ENCODE data around the gene CARD11.

The CARD11 gene

DNA sequence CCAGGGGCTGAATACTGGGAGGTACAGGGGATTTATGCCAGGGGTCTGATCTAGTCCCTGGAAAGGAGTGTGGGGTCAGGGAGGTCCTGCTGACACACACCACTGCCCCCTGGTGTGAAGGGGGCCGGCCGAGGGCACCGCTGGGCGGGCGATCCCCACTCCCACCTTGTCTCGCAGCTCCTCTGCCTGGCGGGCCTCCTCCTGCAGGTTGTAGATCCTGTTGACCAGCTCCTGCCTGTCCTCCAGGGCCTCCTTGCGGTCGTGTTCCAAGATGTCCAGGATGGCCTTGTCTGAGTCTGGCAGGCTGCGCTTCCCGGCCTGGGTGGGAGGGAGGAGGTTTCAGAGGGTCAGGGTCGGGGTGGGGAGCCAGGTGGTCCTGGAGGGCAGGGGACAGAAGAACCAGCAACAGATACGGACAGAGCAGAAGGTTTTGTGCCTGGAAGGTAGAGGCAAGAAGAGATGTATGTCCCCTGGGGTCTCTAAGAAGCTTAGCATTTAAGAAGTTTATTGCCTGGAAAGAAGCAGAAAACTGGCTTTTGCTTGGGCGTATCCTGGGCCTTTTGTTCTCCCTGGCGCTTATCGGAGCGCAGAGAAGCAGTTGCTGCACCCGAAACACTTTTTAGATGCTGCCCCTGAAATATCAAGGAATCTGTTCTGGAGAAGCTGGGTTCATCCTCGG lies 105.0 kb downstream of the CARD11 start:
- no peak for DNase-seq

DNA sequence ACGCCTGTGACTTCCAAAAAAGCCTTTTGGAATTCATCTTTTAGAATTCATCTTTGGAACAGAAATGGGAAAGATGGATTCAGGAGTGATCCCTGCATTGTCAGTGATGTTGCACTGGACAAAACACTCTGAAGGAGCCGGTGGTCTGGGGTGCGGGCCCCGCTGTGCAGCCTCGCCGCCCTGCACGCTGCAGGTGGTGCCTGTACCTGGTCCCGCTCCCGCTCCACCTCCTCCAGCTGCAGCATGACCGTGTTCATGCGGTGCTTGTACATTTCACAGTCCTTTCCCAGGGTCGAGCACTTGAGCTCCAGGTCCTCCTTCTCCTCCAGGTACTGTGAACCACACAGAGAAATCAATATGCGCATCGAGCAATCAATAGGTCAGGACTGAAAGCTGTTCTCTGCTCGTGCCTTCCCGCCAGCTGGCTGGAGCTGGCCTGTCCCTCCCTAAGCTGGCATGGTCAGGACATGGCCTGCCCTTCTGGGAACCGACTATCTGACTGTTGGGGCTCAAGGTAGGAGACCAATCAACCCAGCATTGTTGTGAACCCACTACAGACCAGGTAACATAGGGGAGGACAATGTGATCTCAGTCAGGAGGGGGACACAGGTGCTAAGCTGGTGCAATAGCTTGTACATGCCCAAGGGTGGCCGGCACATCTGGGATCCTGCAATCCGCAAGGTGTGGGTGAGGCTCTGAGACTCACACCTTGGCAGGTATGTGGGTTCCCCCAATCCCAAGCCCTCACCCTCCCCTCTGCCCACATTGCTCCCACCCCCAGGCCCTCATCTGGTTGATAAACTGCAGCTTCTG lies 105.8 kb downstream of the CARD11 start:
- DNase-seq: no peak

DNA sequence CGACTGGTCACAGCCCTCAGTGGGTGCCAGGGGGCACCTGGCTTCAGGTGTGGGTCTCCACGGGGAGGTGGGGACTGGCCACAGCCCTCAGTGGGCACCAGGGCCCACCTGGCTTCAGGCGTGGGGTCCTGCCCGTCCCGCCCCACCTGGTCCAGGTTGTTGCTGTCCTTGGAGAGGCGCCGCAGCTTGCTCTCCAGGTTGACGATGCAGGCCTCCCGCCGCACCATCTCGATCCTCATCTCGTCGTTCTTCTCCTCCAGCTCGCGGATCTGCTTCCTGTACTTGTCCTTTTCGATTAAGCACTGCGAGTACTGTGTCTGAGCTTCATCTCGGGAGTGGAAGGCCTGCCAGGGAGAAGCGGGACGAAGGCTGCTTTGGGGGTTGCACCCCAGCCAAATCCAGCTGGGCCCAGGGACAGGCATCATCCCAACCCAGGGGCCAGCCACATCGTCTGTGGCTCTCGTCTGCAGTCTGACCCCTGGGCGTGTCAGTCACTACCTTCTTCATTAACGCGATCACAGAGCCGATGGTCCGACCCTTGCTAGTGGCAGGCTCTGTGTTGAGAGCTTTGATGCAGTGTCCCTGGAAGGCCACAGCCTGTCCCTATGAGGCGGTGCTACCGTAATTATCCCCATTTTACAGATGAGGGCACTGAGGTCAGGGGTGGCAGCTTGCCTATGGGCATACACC lies 106.6 kb downstream of the CARD11 start:
- no peak for DNase-seq

DNA sequence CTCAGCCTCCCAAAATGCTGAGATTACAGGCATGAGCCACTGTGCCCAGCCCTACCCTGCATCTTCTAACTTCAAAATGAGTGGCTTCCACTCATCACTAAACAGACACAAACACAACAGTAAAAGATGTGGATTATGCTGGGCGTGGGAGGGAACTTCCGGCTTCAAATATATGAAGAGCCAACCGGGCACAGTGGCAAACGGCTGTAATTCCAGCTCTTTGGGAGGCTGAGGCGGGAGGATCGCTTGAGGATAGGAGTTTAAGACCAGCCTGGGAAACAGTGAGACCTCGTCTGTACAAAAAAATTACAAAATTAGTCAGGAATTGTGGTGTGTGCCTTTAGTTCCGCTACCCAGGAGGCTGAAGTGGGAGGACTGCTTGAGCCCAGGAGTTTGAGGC lies 107.4 kb downstream of the CARD11 start:
- no peak for DNase-seq

DNA sequence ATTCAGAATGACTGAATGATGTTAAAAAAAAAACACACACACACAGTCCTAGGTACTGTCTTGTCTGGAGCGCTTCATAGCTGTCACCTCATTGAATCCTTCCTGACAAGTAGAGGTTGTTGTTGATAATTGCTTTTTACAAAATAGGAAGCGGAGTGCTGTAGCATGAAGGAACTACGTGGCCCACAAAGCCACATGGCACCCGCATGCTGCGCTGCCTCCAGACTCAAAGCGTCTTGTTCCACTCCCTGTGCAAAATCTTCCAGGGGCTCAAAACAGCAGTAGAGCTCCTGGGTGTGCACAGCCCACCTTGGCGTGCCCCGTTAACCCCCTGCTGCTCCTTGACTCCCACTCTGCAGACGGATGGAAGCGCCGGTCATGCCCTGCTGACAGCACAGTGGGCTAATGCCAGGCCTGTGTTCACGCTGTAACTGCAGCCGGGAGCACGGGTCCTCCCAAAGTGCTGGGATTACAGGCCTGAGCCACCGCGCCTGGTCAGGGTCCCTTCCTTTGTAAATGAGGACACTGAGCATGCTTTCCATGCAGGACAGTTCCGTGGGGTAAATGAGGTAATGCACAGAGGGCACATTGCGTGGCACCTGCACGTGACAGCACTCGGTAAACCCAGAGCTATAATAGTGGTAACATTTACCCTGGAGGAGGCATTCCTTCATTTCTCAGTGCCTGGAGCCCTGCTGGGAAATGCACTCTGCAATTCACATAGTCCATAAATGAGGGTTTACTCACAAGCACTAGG lies 108.5 kb downstream of the CARD11 start:
- DNase-seq: no peak

DNA sequence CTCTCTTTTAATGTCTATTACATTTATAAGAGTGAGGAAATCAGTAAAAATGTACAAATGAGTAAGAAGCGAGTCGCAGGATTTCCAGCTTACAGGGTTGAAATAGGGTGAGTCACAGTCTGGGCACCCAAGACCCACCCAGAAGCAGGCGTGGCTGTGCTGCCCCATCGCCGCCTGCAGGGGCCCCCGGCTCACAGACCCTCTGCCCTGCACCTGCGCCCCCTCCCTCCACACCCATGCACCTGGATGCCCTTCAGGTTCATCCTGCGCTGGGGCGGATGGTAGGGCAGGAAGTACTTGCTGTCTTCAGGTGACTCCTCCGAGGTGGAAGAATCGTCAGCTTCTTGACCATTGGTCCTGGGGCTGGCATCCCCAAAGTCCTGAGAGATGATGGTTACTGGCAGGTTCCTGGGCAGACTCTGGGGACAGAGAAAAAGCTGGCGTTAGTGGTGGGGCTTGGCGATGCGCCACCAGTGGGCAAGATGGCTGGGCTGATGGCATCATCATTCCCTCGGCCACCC lies 109.4 kb downstream of the CARD11 start:
- peak; percentile 60 for DNase-seq

DNA sequence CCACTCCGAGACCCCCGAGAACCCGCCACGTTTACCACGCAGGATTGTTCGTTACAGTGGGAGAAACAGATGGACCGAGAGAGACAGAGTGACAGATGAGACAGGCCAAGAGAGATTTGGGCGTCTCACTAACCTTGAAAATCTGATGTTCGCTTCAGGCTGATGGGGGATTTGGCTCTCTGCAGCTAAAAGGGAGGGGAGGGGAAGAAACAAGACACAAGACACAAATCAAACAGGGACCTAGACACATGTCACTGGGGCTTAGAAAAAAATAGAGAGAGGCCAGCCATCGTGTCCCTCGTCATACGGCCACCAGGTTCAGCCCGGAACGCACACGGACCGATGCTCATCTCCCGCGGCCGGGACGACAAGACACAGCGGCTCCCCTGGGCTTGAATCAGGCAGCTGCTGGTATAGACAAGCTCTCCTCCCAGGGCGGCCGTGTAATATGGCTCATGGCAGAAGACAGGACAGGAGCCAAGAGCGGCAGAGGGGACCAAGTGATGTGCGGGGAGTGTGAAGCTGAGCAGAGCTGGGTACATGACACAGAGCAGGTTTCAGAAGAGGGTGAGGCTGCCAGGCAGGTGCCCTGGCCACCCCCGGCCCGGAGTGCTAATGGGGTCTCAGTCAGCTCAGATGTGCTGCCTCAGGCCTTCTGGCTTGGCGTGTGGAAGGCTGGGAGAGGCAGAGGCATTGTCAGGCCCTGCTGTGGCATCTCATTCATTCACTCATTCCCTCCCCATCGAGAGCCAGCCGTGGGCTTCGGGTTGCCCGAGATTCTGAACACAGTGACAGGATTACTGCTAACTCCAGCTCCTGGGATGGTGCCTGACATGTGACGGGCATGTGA lies 111.0 kb downstream of the CARD11 start:
- no peak for DNase-seq

DNA sequence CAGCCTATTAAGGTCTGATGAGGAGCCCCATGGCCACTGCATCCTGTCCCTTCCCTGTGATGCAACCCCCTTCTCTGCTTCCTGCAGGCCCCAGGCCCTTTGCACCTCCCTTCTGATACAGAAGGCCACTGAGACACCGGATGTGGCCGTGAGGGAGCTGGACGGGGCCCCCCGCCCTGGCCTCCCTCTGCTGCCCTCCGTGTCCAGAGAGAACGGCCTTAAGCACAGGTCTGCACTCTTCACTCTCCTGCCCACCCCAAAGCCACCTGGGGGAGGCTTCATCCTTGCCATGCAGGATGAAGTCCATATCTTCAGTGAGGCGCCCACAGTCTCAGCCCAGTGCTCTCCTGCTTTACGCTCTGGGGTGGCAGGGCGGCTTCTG lies 112.6 kb downstream of the CARD11 start:
- no peak for DNase-seq

DNA sequence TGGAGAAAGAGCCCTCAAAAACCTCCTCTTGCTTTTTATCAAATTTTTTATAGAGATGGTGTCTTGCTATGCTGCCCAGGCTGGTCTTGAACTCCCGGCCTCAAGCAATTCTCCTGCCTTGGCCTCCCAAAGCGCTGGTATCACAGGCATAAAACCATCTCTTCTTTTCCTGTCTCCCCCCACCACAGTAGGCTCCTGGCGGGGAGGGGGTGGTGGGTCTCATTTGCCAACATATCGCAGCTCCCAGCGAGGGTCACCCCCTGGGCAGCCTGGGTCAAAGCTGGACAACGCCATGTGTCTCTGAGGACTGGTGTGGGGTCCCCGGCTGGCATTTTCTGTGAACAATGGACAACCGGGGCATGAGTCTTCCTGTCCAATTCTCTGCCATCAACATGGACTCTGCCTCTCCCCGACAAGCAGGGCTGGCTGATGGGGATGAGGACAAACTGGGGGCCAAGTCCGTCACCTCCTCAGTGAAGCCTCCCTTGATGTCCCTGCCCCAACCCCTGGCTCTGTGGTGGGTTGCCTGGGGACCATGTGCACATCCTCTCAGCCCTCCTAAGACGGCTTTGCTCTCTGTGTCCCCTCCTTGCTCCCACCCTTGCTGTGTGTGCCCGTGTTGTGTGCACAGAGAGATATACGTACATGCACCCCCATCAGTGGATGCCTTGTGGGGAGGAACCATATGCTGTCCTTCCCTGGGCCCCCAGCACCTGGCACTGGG lies 113.2 kb downstream of the CARD11 start:
- no peak for DNase-seq

DNA sequence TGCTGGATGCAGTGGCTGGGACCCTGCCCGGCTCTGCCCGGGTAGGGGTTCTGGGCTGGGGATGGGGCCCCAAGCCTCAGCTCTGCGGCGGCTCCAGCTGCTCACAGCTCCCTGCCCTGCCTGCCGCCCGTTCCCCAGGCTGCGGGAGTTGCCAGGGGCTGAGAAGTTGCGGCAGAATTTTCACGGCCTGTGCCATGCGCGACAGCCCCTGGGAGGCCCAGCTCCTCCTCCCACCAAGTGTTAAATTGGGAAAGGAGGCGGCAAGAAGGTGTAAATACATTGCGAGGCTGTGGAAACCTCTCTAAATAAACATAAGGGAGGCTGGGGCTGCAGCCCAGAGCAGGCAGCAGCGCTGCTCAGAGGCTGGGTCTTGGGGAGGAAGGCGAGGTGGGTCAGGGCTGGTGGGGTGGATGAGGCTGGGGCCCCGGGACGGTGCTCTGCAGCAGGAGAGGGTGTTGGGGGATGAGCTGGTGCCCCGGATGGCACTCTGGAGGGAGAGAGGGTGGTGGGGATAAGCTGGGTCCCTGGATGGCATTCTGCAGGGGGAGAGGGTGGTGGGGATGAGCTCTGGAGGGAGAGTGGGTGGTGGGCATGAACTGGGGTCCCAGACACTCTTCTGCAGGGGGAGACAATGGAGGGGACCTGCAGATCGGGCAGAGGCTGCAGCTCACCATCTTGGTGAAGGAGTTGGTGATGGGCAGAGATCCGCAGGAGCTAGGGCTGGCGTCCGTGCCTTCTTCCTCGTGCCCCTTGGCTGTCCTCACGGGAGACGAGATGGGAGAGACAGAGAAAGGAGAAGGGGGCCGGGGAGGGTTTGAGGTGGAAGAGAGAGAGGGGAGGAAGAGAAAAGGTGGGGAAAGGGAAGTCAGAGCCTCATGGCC lies 114.1 kb downstream of the CARD11 start:
- DNase-seq: no peak

DNA sequence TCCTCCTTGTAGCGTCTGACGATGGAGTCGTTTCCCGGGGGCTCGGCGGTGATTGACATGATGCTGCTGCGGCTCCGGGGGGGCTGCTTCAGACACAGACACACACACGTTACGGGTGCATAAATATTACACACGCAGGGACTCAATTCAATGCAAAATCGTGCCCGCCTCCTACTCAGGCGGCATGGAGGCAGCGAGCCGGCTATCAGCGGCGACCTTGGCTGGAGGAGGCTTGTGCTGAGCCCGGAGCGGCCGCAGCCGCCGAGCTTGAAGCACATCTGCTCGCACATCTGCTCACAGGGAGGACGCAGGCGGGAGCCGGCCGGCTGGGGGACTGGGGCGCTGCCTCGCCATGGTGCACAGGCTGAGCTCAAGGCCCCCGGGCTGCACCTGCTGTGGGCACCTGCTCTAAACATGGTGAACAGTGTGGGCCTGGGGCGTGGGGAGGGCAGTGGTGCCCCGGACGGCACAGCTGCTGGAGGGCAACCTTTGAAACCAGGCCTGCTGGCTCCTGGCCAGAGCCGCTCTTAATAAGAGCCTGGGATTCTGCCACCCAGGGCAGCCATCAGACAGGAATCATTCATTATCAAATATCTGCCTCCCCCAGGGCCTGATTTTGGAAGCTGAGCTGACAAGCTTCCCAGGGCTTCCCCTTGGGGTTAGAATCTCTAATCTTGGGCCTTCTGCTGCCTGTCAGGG lies 114.9 kb downstream of the CARD11 start:
- no peak for DNase-seq

DNA sequence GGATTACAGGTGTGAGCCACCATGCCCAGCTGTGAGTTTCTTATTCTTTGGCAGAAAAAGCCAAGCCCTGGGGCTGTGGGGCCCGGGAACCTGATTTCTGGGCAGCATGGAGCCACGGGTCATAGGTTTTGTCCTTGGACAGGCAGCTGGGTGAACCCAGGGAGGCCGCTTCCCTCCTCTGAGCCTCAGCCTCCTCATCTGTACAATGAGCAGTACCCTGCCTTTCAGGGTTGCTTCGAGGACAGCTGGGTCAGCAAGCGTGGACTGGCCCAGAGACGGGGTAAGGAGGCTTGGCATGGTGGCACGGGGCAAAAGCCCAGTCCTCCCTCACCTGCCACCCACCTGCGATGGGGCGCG lies 115.4 kb downstream of the CARD11 start:
- DNase-seq: no peak

DNA sequence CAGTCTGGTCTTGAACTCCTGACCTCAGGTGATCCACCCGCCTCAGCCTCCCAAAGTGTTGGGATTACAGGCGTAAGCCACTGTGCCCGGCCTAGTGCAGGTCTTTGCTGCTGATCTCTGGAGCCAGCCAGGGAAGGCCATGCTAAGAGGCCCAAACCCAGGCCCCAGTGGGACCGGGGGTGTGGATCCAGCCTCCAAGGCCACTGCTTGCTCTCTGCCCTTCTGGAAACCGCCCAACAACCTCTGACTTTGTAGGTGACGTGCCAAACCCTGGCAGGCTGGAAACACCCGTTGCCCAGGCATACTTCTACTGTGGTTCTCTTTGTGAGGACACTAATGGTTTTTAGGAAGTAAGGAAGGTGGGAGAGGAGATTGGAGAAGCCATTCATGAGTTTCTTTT lies 116.1 kb downstream of the CARD11 start:
- DNase-seq: no peak

DNA sequence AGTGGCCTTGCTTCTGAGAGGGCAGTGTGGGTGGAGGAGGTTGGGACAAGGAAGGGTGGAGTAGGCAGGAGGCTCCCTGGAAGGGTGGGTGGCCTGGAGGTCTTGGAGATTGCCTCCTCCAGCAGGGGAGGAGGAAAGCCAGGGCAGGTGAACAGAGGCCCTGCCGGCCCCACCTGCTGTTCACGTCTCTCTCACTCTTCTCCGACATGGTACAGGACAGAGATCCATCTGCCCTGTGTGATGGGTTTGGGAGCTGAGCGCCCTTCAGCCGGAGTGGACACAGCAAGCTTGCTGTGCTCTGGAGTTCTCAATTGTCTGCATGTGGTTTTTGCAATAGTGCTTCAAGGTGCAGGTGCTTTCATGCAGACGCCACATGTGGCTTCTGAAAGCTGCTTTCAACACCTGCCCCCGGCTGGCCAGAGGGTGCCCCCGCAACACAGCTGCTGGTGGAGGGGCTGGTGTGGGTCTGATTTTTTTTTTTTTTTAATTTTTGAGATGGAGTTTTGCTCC lies 116.7 kb downstream of the CARD11 start:
- no peak for DNase-seq

DNA sequence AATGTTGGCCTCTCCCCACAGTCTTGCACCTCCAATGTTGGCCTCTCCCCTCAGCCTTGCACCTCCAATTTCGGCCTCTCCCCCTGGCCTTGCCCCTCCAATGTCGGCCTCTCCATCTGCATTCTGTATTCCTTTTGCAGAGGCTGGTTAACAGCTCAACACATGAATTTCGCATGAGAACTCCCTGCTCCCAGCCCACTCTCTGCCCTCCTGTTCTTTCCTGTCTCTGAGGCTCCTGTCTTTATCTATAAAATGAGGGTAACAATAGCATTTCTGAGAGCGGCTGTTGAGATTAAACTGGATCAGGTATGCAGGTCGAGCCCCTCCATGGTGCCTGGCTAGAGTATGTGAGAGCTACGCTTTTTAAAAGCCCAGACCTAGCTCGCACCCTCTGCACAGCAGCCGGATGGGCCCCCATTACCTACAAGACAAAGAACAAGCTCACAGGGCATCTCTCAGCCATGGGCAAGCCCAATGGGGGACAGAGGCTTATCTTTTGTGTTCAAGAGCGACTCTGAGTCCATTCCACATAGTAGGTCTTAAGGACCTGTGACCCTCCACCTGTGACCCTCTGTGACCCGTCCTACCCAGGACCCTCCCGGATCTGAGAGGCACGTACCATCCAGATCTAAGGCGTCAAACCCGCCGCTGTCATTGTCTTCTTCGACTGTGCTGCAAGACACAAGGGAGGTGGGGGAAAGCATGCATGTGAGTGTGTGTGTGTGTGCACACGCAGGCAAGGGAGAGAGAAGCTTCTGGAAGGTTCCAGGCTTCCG lies 117.4 kb downstream of the CARD11 start:
- no peak for DNase-seq

DNA sequence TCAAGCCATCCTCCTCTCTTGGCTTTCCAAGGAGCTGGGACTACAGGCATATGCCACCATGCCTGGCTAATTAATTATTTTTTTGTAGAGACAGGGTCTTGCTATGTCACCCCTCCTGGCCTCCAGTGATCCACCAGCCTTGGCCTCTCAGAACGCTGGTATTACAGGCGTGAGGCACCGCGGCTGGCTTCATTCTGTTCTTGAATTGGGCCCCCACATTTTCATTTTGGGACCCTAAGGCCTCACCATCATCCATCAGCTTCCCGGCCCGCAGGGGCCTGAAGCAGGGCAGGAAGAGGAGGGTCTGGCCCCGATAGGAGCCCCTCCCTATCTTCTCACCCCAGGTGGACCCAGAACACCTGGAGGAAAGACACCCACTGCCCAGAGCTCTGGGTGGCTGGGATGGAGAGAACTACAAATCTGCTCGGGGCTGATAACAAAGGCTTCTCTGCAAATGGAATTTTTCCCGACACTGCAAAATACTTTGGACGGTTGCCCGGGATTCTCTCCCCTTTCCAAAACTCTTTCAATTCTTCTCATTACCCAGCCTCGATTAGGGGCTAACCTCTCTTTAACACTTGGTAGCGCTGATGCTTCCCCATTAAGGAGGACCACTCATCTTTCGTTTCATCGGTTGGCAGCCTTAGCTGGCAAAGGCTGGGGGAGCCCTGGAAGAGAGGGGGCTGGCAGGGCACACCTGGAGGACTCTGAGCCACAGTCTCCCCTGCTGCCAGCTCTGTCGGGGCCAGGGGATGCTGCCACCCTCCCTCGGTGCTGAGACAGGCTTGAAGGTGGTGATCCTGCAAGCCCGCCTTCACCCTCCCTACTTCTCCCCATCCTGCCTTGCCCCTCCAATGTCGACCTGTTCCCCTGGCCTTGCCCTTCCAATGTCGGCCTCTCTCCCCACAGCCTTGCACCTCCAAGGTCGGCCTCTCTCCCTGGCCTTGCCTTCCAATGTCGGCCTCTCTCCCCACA lies 118.5 kb downstream of the CARD11 start:
- no peak for DNase-seq

DNA sequence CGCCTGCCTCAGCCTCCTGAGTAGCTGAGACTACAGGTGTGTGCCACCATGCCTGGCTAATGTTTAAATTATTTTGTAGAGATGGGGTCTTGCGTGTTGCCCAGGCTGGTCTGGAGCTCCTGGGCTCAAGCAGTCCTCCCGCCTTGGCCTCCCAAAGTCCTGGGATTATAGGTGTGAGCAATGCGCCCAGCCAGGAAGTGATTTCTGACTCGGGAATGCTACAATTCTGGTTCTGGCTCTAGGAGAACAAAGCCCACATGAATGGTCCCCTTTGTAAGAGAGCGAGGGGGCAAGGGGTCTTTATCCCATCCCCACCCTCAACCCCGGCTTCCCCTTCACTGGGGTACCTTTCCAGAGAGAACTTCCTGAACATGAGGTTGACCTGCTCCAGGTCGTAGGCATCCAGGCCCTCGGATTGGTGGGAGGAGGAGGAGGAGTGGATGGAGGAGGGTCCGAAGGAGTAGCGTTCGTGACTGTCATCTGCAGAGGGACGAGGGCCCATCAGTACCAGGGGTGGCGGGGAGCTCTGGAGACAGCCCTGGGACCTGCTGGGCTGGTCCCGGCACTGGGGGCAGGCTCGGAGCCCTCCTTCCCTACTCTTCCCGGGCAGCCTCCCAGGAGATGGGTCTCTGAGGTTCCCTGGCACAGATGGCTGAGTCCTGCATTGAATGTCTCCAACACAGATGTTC lies 119.6 kb downstream of the CARD11 start:
- no peak for DNase-seq
